ENCODE data around the gene SCARB1.

SCARB1 gene

DNA sequence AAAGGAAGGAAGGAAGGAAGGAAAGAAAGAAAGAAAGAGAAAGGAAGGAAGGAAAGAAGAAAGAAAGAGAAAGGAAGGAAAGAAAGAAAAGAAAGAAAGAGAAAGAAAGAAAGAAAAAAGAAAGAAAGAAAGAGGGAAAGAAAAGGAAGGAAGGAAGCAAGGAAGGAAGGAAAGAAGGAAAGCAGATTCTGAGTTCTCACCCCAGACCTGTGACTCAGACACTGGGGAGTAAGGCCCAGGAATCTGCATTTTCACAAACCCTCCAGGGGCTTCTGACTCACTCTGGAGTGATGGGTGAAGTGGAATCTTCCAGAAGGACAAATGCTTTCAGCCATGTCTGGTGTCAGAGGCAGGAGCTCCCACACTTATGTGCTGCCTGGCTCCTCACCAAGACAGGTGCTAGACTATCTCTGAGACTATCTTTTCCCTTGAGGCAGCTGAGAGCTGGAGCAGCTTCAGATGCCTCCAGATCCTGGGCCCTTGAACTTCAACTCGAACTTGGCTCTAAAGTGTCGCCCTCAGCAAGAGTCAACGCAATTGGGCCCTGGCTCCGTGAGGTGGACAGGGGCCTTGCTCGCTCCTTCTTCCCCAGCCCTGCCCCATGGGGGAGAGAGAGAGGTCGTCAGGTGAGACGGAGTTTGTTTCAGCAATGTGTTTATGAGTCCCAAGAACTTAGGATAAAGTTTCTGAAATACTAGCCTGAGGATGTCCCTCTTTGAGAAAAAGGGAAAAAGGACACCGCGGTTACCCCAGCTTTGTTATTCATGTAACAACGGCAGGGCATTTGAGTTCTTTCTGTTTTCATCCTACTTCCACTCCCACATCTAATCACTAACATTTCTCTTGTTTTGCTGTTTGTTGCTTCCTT lies 19.8 kb upstream of the SCARB1 start:
- DNase-seq = peak in 1 of 3 donors; percentile 38

- peak; percentile 38 to 56 (median 46) for DNase-seq
Observed at GRCh38 chr12:124881123-124881522, 17.5 kb upstream of the SCARB1 start.

GRCh38 chr12:124880335-124880734 lies 16.7 kb upstream of the SCARB1 start:
- peak; percentile 73 to 82 (median 80) for DNase-seq

DNA sequence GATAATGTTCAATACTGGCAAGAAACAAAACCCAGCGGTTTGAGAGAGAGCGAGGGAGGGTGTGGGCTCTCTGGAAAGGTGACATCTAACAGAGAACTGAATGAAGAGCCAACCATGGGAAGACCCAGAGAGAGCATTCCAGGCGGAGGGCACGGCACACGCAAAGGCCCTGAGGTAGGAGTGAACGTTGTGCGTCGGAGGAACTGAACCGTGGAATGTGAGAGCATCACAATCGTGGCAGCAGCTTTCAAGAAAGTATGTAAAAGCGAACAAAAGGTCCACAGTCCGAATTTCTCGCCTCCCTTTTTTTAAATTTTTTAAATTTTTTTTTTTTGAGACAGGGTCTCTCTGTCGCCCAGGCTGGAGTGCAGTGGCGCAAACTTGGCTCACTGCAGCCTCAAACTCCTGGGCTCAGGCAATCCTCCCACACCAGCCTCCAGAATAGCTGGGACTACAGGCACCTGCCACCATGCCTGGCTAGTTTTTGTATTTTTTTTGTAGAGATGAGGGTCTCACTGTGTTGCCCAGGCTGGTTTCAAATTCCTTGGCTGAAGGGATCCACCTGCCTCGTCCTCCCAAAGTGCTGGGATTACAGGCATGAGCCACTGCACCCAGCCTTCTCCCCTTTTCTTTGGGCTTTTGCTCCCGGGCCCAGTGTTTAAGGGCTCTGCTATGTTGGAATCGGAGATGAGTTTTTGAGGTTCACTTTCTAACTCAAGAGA lies 15.3 kb upstream of the SCARB1 start:
- DNase-seq = no peak

- DNase-seq = no peak
Observed at GRCh38 chr12:124877423-124877822, 13.8 kb upstream of the SCARB1 start.

GRCh38 chr12:124876171-124876570 lies 12.5 kb upstream of the SCARB1 start:
- DNase-seq = no peak

GRCh38 chr12:124875803-124876132 lies 12.1 kb upstream of the SCARB1 start:
- DNase-seq = no peak

DNA sequence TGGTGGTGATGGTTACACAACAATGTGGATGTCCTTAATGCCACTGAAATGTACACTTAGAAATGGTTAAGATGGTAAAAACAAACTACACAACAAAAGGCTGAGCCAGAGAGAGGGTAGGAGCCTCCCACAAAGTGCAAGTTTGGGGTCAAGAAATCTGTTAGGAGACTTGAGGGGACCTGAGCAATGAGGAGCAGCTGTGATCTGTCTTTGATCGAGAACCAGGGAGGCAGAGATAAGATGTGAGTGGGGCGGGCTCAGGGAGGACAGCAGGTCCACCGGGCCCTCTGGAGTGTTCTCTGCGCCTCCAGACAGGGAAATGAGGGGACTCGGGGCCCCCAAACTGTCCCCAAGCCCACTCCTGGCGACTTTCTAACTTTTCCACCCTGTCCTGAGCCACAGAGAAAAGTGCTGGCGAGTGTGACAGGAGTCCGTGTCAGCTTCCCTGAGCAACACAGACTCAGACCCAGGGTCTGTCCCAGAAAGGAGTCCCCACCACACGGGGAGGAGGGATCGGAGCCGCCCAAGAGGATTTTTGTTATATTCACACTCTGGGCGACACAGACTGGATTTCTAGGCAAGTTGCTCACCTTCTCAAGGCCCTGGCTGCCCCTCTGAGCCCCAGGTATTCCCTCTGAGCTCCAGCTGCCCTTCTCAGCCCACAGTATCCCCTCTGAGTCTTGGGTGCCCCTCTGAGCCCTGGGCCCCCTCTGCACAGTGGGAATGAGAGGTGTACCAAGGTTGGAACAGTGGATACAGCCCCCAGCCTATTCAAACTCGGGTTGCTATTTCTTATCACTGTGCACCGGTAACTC lies 11.5 kb upstream of the SCARB1 start:
- DNase-seq = no peak

- DNase-seq = no peak
Observed at GRCh38 chr12:124874188-124874587, 10.5 kb upstream of the SCARB1 start.

DNA sequence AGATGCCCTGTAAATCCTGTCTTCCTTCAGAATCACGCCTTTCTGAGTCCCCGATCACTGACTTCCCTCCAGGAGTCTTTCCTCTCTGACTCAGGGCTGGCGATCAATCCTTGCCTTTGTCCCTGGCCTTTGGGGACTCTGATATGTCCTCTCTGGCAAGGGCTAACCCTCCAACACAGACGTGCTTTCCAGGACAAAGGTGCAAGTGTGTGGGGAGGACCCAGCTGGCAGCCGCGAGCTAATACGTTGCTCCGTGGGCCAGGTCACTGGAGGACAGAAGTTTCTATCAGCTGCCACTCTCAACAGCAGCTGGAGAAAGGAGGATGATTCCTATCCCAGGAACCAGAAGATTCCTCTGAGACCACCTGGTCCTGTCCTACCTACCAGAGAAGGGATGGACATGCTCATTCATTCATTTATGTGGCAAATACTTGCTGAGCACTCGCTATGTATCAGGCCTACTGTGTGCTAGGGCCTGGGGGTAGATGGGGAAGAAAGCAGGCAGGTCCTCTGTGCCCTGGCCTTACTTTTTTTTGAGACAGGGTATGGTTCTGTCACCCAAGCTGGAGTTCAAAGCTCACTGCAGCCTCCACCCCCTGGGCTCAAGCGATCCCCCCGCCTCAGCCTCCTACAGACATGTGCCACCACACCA lies 8.5 kb upstream of the SCARB1 start:
- DNase-seq = no peak

DNA sequence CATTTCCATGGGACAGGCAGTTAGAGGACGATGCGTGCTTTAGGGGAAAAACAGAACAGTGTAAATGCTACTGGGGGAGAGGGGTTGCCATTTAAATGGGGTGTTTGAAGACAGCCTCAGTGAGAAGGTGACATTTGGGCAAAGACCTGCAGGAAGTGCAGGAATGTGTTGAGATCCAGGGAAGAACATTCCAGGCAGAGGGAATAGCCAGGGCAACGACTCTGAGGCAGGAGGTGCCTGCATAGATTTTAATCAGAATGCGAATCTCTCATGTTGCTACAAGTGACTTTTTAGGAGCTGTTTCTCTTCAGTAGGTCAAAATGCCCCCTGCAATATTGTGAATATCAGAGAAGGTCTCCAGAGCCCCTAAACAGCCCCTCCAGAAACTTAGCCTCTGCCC lies 7.6 kb upstream of the SCARB1 start:
- no peak for DNase-seq

DNA sequence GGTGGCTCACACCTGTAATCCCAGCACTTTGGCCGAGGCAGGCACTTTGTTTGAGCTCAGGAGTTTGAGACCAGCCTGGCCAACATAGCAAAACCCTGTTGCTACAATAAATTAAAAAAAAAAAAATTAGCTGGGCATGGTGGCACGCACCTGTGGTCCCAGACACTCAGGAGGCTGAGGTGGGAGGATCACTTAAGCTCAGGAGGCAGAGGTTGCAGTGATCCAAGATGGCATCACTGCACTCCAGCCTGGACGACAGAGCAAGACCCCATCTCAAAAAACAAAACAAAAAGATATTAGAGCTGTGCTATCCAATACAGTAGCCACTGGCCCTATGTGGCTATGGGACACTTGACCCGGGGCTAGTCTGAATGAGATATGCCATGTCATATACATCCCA lies 6.9 kb upstream of the SCARB1 start:
- DNase-seq = no peak

- peak; percentile 82 to 87 (median 87) for DNase-seq
Observed at GRCh38 chr12:124869059-124869665, 5.5 kb upstream of the SCARB1 start.

DNA sequence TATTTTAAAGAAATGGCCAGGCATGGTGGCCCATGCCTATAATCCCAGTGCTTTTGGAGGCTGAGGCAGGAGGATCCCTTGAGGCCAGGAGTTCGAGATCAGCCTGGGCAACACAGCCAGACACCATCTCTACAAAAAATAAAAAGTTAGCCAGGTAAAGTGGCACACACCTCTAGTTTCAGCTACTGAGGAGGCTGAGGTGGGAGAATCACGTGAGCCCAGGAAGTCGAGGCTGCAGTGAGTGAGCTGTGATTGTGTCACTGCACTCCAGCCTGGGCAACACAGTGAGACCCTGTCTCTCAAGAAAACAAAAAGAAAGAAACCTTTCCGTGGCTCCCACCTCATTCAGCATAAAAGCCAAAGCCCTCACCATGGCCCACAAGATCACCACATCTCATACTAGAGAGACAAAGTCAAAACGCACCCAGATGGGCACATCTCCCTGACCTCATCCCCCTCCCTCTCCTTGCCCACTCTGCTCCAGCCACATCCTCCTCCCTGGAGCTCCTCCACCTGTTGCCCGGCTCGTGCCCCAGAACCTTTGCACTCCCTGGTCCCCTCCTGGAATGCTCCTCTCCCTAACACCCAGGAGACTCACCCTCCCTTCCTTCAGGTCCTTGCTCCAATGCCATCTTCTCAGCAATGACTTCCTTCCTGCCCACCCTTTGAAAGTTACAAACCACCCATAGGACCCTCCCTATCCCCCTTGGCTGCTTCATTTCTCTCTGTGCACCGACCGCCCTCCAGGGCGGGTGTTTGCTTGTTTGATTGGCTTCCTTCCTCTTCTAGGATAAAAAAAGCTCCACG lies 4.8 kb upstream of the SCARB1 start:
- no peak for DNase-seq

GRCh38 chr12:124867401-124867930 lies 3.8 kb upstream of the SCARB1 start:
- peak in 1 of 3 donors; percentile 37 for DNase-seq

GRCh38 chr12:124866883-124867400 lies 3.3 kb upstream of the SCARB1 start:
- DNase-seq = no peak

- DNase-seq = no peak
Observed at GRCh38 chr12:124866195-124866882, 2.7 kb upstream of the SCARB1 start.

DNA sequence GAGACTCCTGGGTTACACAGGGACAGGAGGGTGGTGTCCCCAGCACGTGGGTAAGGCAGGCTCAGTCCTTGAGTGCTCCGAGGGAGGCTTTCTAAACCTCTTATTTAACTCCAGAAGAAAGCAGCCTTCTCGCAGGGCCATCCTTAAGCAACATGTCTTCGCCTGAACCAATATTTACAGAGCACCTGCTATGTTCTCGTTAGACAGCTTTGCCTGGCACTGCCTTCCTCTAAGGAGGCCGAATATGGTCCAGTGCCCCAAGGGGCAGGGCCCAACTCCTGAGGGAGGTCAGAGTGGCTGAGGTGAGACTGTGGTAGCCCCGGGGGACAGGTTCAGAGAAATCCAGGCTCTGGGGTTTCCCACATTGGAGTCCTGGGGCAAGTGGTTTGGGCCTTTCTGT lies 2.1 kb upstream of the SCARB1 start:
- DNase-seq = no peak

DNA sequence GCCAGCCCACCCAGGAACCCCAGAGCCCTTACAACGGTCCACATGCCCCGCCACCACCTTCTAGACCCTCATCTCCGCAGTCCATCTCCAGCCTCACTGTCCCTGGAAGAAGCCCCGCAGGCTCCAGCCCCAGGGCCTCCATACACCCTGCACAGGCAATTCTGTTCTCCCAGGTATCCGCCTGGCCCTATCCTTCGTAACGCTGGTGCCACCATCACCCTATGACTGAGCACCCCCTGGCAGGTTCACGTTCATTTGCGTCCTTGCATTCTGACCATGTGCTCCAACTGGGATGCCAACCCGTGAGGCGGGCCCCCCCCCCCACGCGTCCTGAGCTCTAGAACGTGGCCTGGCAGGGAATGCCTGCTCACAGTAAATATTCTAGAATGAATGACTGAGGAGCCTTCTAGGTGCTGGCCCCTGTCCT lies 675 bp upstream of the SCARB1 start:
- DNase-seq = no peak

DNA sequence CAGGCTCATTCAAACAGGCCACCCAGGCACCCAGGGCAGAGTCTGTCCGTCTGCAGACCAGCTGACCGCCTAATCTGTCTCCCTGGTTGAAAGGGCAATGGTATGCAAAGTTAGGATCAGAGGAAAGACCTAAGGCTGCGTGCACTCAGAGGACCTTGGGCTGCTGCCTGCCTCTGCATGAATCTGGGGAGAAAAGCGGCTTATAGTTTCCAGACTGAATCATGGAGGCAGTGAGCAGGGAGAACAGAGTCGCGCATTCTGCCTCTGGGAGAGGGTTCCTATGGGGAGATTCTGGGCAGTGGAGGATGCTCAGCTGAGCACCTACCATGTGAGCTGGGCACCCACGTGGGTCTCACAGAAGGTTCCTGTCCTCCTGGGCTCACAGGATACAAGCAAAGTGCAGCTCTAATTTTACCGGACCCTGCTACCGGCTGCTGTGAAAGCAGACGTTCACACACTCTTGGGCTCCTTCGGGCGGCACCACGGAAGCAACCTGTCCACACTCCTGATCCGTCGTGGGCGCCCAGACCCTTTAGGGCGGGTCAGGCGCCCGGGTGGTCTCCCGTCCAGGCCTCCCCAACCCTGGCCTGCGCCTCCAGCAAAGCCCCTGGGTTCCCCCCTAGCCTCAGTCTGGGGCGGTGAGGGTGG lies 772 bp downstream of the SCARB1 start:
- peak; percentile 37 to 59 (median 46) for DNase-seq
